GM18520 (cell line): ENCODE results near the gene HSPA6.
A peak's percentile ranks its signal among the peaks of the same experiment; 100 is the strongest.
"Not testable (repeated sequence)": the region's sequence is repeated elsewhere in the genome, so short reads cannot be mapped to it uniquely, and the experiment has no call there.

Experiments
- ATAC-seq: cut with Tn5 transposase; IDR thresholded peaks from one replicate; pipeline ENCODE4 v1.9.1; 2021; ENCODE audit not compliant: unreplicated experiment

HSPA6 gene

DNA sequence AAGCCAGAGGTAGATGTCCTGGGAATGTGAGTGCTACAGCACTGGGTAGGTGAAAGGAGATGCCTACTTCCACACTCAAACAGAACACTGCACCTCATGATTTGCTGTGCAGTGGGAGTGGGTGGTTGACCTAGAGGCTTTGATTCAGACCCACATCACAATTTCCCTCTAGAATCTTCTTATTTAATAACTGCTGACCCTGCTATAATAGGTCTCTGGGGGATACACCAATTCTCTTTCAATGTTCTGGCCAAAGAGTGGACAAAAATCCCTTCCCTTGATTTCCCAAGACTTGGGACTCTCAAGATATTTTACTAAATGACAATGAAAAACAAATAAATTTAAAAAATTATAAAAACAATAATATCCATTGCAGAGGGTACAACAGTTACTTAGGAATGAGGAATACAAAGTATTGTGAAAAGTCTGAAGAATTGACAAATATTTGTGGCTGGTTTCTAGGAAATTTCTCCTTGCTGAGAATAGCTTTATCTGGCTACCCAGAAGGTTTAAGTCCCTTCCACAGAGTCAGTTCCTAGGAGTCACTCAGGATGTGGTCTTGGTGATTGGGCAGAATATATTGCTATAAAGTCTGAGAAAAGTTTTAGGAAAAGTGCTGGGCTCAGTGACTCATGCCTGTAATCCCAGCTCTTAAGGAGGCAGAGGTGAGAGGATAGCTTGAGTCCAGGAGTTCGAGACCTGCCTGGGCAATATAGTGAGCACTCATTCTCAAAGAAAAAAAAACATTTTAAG, 21.5 kb upstream of the HSPA6 start:
- no peak for ATAC-seq

DNA sequence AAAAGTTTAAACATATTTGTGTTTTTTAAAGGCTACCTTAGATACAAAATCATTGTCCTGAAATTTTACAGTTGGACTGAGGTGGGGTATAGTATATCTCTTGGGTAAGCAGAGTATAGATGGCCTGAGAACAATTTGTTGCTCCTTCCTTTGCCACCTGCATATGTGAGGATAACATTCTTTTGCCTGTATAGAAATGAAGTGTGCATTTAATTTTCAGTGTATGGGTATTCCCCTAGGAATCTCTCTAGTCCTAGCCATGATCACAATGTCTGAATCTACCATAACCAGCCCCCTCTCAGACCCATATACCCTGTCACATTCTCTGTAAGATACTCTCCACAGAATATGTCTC, 21.0 kb upstream of the HSPA6 start:
- no peak for ATAC-seq

DNA sequence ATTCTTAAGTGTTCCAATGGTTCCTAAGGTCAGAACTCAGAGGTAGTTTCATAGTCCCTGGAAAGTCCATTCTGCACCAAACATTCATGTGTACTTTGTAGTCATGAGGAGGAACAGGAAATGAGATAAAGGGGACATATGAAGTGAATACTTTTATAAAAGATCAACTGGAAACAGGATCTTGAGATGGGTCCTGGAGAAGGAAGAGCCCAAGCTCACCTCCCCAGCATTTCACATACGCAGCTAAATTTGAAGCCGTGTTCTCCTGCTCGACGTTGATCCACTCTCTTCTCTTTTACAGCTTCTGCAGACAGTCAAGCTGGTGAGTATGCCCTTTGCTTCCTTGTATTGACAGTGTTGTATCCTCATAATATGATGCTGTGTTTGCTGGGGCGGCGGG, 18.7 kb upstream of the HSPA6 start:
- no peak for ATAC-seq

DNA sequence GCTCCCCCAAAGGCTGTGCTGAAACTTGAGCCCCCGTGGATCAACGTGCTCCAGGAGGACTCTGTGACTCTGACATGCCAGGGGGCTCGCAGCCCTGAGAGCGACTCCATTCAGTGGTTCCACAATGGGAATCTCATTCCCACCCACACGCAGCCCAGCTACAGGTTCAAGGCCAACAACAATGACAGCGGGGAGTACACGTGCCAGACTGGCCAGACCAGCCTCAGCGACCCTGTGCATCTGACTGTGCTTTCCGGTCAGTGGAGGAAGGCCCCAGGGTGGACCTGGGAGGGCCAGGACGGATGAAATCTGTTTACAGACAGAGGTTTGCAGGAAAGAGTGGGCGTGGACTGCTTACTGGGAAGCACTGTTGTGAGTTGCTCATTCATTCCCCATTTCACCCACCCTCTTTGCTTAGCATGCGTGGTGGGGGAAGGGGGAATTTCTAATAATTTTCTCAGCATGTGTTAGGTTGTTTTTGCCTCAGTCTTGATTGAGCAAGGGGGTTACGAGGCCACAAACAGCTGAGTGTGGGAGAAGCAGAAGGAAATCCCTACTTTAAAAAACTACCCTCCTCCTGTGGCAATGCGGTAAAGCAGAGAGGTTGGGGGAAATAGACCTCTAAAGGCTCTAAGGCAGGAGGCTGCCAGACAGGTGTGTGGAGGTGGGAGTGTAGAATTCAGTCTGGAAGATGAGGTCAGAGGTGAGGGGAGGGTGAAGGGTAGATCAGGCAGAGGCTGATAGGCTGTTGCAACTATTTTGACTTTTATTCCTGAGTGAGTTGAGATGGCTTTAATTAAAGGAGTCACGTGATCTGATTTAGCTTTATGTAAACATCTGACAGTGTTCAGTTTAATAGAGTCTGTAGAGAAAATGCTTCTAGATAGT, 17.8 kb upstream of the HSPA6 start:
- no peak for ATAC-seq

DNA sequence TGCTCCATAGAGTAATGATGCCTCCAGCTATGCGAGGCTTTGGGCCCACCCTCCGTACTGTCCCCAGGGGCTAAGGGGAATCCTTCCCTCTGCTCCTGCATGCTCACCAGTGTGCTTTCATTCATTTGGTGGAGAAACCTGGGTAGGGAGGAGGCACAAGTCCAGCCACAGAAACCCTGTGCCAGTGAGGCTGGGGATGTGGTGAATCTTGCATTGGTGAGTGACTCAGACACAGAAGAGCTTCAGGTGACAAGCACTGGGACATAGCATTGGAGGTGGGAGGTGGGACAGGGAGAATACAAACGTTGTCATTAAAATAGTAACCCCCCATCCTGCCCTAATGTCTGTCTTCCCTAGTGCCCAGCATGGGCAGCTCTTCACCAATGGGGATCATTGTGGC, 13.9 kb upstream of the HSPA6 start:
- ATAC-seq: no peak

DNA sequence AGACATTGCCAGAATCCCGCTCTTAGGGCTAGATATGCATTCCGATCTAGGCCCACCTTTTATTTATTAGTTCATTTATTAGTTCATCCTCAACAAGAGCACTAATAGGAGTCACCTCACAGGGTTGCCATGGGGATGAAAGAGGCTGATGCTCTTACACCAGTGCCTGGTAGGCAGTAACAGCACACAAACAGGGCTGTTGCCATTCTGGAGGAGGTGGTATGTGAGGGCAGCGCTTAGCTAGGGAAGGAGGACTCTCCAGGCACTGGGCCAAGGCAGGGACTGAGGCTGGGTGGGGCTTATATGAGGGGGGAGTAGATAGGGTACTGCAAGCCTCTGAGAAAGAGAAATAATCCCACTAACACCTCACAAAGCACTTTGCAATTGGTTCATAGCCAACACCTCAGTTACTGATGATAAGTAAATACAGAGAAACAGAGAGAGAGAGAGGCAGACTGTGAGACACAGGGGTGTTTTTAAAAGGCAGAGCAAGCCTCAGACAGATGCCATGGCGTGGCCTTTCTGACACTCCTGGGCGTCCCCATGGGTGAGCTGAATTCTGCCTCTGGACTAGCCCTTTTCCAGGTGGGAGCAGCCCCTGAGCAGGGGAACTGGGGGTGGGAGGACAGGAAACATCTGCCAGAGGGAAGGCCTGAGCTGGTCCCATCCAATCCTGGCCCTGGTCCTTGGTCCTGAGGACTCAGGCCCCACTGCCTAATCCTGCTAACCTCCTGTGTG, 13.2 kb upstream of the HSPA6 start:
- no peak for ATAC-seq

DNA sequence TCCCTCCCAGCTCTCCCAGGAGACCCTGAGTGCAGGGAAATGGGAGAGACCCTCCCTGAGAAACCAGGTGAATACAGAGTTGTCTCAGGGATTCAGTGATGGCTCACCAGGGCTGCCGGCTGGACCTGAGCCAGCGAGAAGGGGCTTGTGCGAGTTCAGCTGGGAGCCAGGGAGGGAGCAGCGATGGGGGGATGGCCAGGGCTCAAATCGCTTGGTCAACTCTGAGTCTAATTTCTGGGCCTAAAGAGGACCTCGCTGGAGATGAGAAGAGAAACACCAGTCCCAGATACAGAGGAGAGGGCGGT, 12.6 kb upstream of the HSPA6 start:
- ATAC-seq: no peak

DNA sequence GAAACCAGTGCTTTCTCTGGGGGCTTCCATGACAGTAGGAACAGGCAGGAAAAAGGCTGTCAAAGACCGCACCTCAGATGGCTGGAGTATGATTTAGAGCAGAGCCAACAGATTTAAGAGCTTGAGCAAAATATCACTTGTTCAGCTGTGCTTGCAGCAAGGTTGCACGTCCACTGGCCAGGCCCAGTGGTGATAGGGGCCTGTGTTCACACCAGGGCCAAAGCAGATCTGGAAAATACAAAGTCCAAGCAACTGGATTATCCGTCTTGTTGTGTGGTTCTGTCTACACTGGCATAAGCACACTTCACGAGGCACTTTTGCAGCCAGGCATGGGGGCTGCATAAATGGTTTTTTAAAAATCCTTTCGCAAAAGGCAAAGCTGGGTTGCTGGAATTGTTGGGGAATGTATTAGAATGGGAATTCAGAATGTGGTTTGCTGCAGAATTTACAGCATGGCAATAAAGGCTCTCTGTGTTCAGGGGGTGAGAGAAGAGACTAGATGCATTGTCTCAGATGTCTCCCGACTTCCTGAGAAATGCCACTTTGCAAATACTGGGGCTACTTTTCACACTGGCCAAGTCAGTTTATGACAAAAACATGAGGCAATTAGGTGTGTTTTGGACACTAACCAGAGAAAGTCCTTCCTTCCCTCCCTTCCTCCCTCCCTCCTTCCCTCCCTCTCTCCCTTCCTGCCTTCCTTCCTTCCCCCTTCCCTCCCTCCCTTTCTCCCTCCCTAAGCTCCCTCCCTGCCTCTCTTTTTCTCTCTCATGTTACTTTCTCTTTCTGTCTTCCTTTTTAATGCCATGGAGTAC, 11.5 kb upstream of the HSPA6 start:
- not testable (repeated sequence) for ATAC-seq

DNA sequence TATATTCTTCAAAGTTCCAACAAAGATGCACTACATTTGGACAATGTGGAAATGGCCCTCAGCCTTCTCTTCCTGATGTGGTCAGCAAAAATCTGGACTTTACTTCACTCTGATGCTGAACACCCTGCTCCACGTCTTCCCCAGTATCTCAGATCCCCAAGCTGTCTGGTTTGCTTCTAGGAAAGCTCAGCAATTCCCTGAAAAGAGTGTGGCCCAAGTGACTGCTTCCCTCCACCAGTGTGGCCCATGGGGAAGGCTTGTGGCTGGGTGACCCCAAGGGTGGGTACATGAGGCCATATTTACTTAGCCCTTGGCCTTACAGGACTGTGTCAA, 10.9 kb upstream of the HSPA6 start:
- ATAC-seq: not testable (repeated sequence)

DNA sequence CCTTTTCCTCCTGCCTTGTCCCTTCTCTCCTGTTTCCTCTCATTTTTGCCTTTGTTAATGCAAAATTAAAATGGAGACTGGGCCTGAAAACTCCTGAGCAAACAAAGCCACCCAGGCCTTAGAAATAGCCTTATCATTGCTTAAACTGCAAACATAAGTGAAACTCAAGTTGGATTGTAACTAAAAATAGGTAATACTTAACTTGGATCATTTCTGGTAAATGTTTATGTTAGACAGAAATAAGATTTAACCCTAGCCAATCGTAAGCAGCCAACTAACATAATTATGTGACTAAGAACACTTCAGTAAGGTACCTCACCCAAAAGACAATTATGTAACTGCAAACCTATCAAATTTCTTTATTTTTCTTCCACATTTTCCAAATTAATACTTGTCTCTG, 10.4 kb upstream of the HSPA6 start:
- not testable (repeated sequence) for ATAC-seq

DNA sequence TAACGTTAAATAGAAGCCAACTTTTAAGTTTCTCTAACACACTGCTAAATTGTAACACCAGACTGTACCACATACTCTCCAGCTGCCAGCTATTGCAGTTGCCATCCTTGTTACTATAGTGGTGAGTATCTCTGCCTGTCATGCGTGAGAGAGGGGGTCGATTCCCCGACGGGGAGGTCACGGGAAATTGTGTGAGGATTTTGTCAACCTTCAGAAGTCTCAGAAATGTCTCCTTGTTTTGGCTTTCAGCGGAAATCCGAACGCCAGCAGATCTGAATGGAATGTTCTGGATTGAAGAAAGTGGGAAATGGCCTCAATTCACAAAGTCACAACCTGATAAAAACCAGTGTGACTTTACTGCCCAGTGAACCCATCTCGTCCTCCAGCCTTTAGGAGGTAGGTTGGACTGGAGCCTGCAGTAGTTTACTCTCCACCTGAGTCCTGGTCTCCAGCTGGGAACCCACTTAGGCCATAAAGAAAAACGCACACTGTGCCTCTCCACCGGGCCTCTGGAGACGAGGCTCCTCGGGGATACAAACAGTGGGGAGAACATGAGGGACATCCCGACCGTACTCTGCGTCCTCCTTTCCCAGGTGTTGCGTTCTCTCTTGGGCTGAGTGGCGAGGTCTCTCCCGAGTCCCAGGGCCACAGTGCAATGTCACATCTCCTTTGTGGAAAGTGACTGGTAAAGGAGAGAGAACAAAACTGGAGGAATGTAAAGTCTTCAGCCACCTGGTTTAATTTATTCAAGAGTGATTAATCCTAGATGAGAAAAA, 1.1 kb upstream of the HSPA6 start:
- peak; percentile 4 for ATAC-seq

DNA sequence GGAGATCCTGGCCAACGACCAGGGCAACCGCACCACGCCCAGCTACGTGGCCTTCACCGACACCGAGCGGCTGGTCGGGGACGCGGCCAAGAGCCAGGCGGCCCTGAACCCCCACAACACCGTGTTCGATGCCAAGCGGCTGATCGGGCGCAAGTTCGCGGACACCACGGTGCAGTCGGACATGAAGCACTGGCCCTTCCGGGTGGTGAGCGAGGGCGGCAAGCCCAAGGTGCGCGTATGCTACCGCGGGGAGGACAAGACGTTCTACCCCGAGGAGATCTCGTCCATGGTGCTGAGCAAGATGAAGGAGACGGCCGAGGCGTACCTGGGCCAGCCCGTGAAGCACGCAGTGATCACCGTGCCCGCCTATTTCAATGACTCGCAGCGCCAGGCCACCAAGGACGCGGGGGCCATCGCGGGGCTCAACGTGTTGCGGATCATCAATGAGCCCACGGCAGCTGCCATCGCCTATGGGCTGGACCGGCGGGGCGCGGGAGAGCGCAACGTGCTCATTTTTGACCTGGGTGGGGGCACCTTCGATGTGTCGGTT, 477 bp downstream of the HSPA6 start:
- ATAC-seq: not testable (repeated sequence)

DNA sequence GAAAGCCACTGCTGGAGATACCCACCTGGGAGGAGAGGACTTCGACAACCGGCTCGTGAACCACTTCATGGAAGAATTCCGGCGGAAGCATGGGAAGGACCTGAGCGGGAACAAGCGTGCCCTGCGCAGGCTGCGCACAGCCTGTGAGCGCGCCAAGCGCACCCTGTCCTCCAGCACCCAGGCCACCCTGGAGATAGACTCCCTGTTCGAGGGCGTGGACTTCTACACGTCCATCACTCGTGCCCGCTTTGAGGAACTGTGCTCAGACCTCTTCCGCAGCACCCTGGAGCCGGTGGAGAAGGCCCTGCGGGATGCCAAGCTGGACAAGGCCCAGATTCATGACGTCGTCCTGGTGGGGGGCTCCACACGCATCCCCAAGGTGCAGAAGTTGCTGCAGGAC, 981 bp downstream of the HSPA6 start:
- not testable (repeated sequence) for ATAC-seq

DNA sequence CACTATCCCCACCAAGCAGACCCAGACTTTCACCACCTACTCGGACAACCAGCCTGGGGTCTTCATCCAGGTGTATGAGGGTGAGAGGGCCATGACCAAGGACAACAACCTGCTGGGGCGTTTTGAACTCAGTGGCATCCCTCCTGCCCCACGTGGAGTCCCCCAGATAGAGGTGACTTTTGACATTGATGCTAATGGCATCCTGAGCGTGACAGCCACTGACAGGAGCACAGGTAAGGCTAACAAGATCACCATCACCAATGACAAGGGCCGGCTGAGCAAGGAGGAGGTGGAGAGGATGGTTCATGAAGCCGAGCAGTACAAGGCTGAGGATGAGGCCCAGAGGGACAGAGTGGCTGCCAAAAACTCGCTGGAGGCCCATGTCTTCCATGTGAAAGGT, 1.6 kb downstream of the HSPA6 start:
- ATAC-seq: not testable (repeated sequence)

DNA sequence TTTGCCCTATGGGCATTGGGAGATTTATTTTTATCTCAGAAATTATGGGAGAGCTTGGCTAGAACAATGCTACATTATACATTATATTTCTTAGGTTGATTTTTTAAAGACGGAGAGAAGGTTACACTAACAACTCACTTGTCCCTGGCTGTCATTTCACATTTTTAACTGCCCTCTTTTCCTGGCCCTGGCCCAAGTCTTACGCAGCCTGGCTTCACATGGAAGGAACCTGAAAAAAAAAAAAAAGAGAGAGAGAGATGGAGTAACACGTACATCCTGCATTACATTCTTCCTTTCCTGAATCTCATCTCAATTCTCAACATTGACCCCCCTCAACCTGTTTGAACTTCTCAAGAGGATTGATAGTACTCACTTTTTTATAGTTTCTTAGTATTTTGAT, 4.2 kb downstream of the HSPA6 start:
- not testable (repeated sequence) for ATAC-seq

DNA sequence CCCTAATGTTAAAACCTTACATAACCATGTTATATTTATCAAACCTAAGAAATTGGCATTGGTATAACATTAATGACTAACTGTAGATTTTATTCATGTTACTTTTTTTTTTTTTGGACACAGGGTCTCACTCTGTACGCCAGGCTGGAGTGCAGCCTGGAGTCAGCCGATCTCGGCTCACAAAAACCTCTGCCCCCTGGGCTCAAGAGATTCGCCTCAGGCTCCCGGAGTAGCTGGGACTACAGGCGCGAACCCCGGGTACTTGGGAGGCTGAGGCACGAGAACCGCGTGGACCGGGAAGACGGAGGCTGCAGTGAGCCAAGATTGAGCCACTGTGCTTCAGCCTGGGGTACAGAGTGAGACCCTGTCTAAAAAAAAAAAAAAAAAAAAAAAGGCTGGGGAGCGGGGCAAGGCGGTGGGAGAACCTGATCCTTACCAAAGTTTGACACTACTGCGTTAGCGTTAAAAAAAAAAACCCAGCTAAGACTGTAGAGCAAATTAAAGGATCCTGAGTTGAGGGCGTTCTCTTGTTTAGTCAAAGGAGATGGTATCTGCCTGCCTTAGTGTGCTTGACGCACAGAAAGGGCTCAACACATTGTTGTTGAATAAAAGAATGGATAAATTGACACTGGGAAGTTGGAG, 5.2 kb downstream of the HSPA6 start:
- ATAC-seq: not testable (repeated sequence)

DNA sequence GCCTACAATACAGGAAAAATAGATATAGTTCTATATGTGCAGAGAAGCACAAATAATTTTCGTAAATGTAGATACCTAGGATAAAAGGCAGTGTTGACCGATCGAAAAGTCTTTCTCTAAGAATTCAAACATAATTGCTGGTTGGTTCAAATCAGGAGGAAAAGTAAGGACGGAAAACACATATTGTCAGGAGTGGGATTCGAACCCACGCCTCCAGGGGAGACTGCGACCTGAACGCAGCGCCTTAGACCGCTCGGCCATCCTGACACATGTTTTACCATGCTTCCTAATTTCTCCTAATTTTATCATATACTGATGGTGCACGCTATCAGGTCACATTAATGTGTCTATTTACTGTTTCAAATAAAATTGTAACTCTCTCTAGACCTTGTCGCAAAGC, 5.8 kb downstream of the HSPA6 start:
- peak; percentile 27 for ATAC-seq

DNA sequence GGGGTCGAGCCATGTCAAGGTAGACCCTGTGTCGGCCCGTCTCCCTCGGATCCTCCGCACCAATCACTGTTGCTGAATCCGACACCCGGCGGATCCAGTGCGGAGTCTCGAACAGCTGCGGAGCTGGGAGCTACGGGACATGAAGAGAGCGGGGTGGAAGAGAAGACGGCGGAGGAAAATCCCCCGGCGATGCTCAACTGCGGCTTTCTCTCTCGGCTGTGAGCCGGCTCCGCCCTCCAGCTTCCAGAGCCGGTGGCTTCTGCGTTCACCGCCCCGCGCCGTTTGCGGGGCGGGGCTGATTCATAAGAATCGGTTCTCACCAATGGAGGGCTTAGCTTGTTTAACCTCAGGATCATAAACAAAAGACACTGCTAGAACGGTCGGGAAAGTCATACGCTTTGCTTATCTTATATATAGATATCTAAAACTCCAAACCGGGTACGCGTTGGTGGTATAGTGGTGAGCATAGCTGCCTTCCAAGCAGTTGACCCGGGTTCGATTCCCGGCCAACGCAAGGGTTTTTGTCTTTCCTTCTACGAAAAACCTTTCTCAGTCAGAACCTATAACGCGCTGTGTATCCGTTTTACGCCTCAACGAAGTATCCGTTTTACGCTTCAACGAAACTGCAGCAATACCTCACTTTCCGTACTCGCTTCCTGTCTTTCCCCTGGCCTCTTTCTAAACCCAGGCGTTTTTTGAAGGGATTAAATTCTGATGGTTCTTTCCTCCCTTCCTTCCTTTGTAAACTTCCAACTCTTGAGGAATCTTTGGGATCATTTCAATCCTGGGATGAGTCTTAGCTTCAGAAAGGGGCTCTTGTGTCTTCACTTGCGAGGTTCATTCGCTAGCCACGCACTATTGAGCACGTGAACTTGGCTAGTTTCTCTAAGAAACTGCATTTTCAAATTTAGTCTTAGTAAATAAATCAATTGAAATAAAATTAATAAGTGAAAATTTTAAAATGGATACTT, 6.6 kb downstream of the HSPA6 start:
- peak; percentile 67 for ATAC-seq
